CD4-positive, alpha-beta T cell treated with Interleukin-6 for 4 hours (primary cell): Measurements from ENCODE around the gene NR2F2.

Source experiments
- DNase-seq: peaks from one replicate; pipeline ENCODE4 v3.0.0-alpha.2; 2020; ENCODE audit warnings: mixed read lengths

Gene NR2F2

DNA sequence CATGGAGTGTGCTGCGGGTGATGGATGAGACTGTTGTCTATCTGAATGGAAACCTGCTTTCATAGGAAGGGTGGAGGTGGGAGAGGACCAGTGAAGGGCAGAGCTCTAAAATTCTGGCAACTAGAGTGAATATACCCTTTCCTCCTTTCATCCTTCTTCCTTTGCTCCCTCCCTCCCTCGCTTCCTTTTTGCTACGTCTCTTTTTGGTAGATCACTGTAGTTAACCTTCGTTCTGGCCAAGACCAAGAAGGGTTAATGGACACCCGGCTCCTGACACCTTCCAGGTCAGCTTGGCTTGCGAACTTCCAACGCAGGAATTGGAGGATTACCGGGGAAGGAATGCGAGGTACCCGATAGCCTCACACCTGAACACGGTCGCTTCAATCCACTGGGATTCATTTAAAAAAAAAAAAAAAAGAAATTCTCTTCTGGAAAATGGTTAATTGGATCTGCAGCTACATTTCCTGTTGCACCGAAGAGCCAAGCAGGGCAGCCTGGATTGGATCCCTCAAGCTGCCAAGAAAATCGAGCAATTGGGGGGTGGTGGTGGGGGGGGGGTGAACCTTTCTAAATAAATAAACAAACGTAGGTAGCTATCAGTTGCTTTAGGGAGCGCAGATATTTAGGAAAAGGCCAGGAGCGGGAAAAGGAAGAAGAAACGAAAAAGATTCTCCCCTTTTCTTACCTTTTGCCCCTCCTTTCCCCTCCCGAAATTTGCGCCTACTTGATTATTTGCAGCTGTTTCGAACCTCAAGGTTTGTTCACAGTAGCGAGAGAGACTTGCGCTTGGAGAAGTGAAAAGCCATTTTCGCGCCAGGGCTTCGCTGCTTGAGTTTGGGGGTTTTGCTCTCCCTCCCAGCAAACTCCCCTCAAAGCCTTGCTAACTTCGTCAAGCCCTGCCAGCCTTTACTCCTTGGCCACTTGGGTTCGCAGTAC, 9.5 kb upstream of the NR2F2 start:
- DNase-seq: no peak

GRCh38 chr15:96321639-96322535, 8.6 kb upstream of the NR2F2 start:
- no peak for DNase-seq

DNA sequence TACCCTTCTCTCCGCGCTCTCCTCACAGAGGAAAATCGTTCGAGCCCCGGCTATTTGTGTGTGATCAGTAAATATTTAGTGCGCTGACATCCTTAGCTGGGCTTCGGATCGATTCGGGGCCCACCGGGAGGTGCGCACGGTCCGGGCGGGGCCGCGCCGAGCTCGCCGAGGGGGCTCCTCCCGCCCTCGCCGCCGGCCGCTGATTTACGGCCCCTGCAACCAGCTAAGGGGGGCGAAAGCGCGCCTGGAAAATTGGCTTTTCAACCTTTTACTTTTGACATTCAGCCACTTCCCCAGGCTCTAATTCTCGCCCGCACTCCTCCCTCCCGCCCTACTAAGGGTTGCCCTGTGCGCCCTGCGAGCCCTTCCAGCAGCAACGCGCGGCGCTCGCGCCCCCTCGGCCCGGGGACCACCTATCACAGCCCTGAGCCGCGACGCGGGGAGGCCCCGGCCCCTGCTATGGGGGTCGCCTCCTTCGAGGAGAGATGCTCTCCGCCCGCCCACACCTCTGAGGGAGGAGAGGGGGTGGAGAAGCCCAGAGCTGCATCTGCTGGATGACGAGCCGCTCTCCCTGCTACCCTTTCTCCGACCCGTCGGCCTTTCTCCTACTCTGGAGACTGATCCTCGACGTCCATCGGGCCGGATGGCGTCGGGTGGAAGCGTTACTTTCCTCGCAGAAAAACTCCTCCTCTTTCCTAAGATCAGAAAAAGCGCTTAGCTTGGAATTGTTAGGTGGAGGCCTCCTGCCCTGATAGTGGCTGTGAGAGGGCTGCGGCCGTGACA, 7.8 kb upstream of the NR2F2 start:
- no peak for DNase-seq

- DNase-seq: no peak
Measured at GRCh38 chr15:96323319-96324145, 7.0 kb upstream of the NR2F2 start.

GRCh38 chr15:96324192-96324895, 6.2 kb upstream of the NR2F2 start:
- no peak for DNase-seq

GRCh38 chr15:96324940-96325540, 5.5 kb upstream of the NR2F2 start:
- DNase-seq: no peak

DNA sequence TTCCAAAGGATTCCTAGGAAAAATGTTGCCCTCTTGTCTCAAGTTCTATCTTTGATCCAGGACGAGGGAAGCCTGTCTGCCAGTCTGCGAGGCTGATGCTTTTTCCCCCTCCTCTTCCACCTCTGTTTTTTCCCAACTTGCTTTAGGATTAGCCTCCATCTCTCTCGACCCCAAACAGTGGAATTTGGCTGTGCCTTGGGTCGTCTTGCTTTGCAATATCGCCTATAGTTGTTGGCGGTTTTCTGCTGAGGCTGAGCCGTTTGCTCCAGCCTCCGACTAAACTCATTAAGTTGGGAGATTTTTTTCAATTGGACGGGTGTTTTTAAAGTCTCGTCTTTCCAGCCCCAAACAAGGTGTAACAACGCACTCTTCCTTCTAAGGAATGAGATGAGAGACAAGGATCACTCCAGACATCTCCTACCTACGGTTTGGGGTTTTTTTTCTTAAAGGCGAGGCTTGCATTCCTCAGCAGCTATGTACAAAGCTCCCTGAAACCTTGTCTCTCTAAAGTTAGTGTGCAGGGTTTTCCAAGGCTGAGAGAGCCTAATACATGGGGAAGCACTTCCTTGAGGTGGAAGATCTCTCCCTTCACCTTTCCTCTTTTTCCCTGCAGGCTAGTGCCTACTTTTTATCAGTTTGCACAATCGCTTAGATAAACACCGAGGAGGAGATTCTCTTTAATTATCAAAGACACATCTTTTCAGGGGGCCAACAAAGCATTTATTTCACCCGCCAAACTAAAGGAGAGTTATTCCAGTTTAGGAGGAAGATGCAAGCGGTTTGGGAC, 4.8 kb upstream of the NR2F2 start:
- no peak for DNase-seq

DNA sequence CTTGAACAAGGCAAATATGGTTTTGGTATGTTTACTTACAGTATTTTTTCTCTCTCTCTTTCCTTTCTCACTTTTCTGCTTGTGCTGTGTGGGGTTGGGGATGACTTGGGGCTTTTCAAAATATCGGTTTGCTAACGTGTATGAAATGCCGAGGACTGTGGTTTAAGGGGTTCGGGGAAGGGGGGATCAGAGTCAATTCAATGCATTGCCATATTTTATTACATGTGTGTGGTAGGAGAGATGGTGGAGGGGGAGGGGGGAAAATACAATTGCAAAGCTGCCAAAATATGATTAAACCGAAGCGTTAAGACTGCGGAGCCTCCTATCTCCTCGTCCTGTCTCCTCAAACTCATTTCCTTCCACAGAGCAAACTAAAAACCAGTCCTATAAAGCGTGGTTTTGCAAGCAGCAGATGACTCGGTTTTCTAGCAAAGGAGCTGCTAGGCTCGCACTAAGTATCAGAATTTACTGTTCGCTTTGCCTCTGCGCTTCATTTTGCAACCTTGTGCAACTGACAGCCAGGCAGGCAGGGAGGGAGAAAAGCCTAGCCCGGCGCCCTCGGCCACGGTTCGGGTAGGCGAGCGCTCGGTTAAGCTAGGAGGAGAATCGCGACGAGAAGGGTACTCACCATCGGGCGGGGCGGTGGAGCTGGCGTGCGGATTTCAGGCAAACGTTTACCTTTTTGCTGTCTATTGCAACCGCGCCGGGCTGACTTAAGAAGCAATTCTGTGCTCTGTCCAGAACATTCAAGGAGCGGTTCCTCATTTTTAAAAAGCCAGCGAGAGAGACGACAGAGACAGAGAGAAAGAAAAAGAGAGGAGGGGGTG, 4.0 kb upstream of the NR2F2 start:
- no peak for DNase-seq

DNA sequence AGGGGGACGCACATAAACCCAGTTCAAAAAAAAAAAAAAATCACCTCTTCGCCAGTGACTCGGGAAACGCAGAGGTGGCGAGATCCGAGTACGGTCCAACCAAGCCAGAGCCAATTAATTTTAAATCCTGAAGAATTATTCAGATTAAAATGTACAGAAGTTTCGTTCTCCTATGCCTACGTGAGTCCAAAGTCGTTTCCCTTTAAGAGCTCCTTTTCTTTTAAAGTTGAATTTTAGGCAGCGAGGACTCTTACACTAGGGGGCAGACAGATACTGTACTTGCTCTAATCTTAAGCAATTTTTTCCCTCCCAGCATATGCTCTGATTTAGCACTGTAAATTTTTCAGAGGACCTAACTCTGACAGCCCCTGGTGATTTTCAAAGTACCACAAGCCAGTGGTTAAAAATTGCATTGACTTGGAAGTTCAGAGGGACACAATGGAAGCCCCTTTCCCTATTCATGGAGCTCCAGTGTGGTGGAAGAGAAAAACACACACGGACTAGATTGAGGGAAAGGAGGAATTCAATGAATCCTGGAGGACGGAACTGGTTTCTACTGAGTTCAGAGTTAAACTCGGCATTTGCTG, 3.3 kb upstream of the NR2F2 start:
- no peak for DNase-seq

DNA sequence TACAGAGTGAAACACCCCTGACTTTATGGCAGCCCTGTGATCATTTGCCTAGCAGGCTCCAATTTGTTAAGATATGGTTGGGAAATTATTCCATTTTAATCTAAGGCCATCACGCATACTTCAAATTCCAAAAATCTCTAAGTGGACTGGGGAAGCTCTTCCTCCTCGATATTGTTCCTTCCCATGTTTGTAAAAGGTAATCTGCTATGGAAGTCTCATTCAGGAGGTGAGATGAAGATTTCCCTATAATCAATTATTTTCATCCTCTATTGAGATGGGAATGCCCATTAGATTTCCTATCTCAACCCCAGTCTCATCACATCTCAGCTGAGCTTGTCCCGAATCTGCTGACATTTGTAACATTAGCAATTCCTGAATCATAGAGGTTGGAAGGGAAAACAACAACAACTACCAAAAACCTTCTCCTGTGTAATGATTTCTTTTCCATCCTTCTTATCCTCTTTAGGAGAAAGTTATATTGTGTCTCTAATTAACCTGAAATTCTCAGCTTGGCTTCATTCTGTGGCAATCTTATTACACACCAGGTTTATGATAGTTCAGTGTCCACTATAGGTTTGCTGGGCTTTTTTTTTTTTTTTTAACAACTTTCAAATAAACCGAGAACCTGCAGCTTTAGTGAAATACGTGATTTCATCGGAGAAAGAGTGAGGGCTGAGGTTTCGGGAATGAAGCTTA, 2.2 kb upstream of the NR2F2 start:
- no peak for DNase-seq

- no peak for DNase-seq
Measured at GRCh38 chr15:96328877-96329195, 1.7 kb upstream of the NR2F2 start.

- DNase-seq: no peak
Measured at GRCh38 chr15:96329403-96329981, 1.0 kb upstream of the NR2F2 start.

DNA sequence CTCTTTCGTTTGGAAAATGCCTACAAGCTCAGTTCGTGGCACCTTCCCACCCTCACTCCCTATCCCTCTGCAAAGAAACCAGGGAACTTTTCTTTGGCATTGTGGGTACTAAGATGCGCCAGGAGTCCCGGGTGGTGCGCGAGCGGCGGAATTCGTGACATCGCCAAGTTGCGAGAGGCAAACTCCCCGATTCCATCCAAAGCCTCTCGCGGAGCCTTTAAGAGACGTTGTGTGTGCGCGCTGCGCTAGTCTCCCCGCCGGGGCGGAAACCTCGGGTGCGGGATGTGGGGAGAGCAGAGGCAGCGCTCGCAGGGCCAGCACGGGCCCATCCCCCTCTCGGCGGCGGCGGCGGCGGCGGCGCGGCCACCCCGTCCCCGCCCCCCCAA, 443 bp upstream of the NR2F2 start:
- no peak for DNase-seq

- no peak for DNase-seq
Measured at GRCh38 chr15:96331144-96331944, 844 bp downstream of the NR2F2 start.

- no peak for DNase-seq
Measured at GRCh38 chr15:96331945-96332636, 1.6 kb downstream of the NR2F2 start.

- no peak for DNase-seq
Measured at GRCh38 chr15:96332637-96333121, 2.2 kb downstream of the NR2F2 start.
